Measurements from ENCODE around the gene CHRNB4.

The CHRNB4 gene

DNA sequence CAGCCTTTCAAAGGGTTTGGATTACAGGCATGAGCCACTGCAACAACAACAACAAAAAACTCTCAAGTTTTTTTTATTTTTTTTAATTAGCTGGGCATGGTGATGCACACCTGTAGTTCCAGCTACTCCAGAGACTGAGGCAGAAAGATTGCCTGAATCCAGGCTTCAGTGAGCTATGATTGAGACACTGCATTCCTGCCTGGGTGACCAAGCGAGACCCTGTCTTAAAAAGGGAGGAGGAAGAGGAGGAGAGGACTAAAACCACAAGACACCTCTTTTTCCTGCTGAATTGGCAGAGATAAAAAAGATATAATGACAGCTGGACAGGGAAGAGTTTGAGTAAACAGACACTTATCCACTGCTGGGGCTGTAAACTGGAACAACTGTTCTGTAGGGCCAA lies 22.7 kb upstream of the CHRNB4 start:
- Histone ChIP-seq H3K27ac (no peak overlapping the region), H3K9me3 (no peaks in the 10 kb centered on the region), H3K36me3 (no peaks in the 10 kb centered on the region), H3K27me3 (no peaks in the 10 kb centered on the region), H3K4me3 (ENCODE audit: low read depth in 1 of 2, low read length in 1 of 2) (no peak overlapping the region), H3K4me1 (ENCODE audit: control insufficient read depth in 1 of 2, insufficient read depth in 1 of 2, low read depth in 1 of 2, low read length in 1 of 2) (no peaks in the 10 kb centered on the region)
- TF ChIP-seq, protein P1, sequence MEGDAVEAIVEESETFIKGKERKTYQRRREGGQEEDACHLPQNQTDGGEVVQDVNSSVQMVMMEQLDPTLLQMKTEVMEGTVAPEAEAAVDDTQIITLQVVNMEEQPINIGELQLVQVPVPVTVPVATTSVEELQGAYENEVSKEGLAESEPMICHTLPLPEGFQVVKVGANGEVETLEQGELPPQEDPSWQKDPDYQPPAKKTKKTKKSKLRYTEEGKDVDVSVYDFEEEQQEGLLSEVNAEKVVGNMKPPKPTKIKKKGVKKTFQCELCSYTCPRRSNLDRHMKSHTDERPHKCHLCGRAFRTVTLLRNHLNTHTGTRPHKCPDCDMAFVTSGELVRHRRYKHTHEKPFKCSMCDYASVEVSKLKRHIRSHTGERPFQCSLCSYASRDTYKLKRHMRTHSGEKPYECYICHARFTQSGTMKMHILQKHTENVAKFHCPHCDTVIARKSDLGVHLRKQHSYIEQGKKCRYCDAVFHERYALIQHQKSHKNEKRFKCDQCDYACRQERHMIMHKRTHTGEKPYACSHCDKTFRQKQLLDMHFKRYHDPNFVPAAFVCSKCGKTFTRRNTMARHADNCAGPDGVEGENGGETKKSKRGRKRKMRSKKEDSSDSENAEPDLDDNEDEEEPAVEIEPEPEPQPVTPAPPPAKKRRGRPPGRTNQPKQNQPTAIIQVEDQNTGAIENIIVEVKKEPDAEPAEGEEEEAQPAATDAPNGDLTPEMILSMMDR (IDR thresholded peaks at IDR 0.05), result no peak

DNA sequence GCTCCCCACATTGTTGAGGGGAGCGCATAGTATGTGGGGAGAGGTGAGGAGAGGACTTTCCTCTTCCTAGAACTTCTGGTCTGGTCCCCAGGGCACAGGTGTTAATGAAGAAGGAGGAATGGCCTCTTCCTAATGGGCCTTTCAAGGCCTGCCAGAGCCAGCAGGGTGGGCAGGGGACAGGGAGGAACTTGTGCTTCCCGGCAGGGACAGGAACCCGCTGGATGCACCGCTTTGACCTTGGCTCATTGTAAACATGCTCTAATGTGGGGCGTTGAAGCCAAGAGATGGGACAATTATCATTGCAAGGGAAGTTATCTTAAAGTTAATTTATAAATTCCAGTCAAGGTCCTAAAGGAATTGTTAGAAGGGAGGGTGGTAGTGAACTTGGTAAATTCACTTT lies 21.0 kb upstream of the CHRNB4 start:
- Histone ChIP-seq H3K27ac (no peak overlapping the region), H3K9me3 (no peaks in the 10 kb centered on the region), H3K4me1 (ENCODE audit: control insufficient read depth in 1 of 2, insufficient read depth in 1 of 2, low read depth in 1 of 2, low read length in 1 of 2) (no peaks in the 10 kb centered on the region), H3K4me3 (ENCODE audit: low read depth in 1 of 2, low read length in 1 of 2) (no peak overlapping the region), H3K27me3 (no peaks in the 10 kb centered on the region), H3K36me3 (no peaks in the 10 kb centered on the region)
- TF ChIP-seq, protein P1 (IDR thresholded peaks at IDR 0.05), result no peak

DNA sequence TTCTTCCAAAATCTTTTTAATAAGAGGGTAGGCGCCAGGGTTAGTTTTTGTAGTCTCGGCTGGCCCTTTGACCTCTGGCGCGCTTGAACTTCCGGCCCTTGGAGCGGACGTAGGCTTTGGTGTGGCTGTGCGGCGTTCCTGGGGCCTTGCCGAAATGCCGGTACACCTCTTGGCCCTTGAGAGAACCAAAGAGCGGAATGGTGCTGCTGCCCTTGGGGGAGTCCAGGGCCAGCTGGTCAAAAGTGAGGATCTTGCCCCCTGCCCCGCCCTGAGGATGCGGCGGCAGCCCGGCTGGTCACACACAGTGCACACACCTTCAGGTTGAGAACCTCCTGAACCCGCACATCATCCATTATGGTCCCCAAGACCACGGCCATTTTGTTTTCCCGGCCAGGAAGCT lies 20.0 kb upstream of the CHRNB4 start:
- Histone ChIP-seq H3K4me1 (ENCODE audit: control insufficient read depth in 1 of 2, insufficient read depth in 1 of 2, low read depth in 1 of 2, low read length in 1 of 2) (no peaks in the 10 kb centered on the region), H3K9me3 (no peaks in the 10 kb centered on the region), H3K27ac (no peak overlapping the region), H3K27me3 (no peaks in the 10 kb centered on the region), H3K4me3 (ENCODE audit: low read depth in 1 of 2, low read length in 1 of 2) (no peak overlapping the region), H3K36me3 (no peaks in the 10 kb centered on the region)
- TF ChIP-seq, protein P1 (IDR thresholded peaks at IDR 0.05), result no peak

DNA sequence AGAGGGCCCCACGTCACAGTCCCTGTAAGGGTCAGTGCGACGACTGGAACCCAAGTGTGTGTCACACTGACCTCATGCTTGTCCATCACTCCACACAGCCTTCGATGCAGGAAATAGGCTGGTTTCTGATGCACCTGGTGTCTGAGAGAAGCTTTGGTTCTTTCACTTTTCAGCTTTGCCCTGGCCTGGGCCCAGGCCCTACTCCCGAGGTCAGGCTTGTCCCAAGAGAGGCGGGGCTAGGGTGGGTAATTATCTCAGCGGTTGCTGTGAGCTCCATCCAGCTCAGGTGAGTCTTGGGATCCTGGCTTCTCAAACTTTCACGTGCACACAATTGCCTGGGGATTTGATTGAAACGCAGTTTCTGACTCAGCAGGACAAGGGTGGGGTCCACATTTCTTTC lies 19.6 kb upstream of the CHRNB4 start:
- no peak overlapping the region for H3K27ac ChIP-seq
- H3K4me1 ChIP-seq (ENCODE audit: control insufficient read depth in 1 of 2, insufficient read depth in 1 of 2, low read depth in 1 of 2, low read length in 1 of 2), result no peaks in the 10 kb centered on the region
- H3K9me3 ChIP-seq, result no peaks in the 10 kb centered on the region
- TF ChIP-seq, protein P1 (IDR thresholded peaks at IDR 0.05), result no peak
- H3K27me3 ChIP-seq, result no peaks in the 10 kb centered on the region
- no peak overlapping the region for H3K4me3 ChIP-seq (ENCODE audit: low read depth in 1 of 2, low read length in 1 of 2)
- H3K36me3 ChIP-seq, result no peaks in the 10 kb centered on the region

DNA sequence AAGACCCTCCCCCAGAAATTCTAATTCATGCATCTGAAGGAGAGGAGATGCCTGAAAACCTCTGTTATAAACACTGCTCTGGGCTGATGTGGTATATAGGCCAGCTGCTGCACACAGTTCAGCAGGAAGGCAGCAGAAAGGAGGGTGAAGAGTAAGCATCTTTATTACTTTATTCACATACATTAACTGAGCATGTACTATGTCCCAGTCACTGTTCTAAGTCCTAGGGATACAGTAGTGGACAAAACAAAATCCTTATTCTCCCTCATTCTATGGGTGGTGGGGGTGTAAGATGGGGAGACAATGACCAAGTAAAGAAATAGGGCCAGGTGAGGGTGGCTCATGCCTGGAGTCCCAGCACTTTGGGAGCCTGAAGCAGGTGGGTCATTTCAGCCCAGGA lies 17.8 kb upstream of the CHRNB4 start:
- H3K9me3 ChIP-seq, result no peaks in the 10 kb centered on the region
- peaks cover 9% of the 10 kb centered on the region for H3K27me3 ChIP-seq

More for the DNA sequence above, 17.8 kb upstream of the CHRNB4 start:
- no peaks in the 10 kb centered on the region for H3K4me1 ChIP-seq (ENCODE audit: control insufficient read depth in 1 of 2, insufficient read depth in 1 of 2, low read depth in 1 of 2, low read length in 1 of 2)
- TF ChIP-seq, protein P1 (IDR thresholded peaks at IDR 0.05), result no peak
- no peak overlapping the region for H3K4me3 ChIP-seq (ENCODE audit: low read depth in 1 of 2, low read length in 1 of 2)
- H3K27ac ChIP-seq, result no peak overlapping the region
- H3K36me3 ChIP-seq, result no peaks in the 10 kb centered on the region

Data from neutrophil (primary cell).